ENCODE results near the gene PPM1H. TPM values are rescaled to one million over a fixed set of nuclear protein-coding genes. Genes with fewer than 3 reads are reported as not detected.

Gene PPM1H
- total and polyA plus RNA-seq, 2 of the 8 experiments (the other 6 are each of a cell fraction or from before 2014, with no cell fraction given) = 16.4 to 36.1 TPM

DNA sequence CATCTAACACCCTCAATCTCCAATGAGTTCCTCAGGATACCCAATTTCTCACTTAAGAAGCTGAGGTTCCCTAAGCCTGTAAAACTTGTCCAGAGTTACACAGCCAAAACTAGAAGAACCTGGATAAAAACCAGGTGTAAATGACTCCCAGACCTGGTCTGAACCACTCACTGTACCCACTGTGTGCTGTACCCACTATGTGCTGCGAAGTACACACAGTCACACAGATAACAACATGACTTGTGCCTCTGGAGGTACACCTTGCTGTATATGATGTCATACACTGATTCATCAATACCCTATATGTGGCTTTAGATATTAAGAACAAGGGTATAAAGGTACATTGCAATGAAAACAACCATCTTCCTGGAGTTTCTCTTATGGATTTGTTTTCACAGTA, 66.1 kb downstream of the PPM1H start (continued):
- no peak for TF ChIP-seq HDAC6 (IDR thresholded peaks at IDR 0.05; ENCODE audit: low read depth, low read length)
- TF ChIP-seq KDM5A (IDR thresholded peaks at IDR 0.05; ENCODE audit: low read length) = no peak
- no peak for TF ChIP-seq KDM1A (IDR thresholded peaks at IDR 0.05; ENCODE audit: borderline replicate concordance, low read length)
- no peak for TF ChIP-seq FOSL1 (IDR thresholded peaks at IDR 0.05; ENCODE audit: insufficient read depth, low read depth, low read length)
- TF ChIP-seq SP4 (IDR thresholded peaks at IDR 0.05; ENCODE audit: low read length) = no peak
- no peak for TF ChIP-seq POLR2A (IDR thresholded peaks at IDR 0.05; ENCODE audit: control extremely low read depth in 1 of 2, low read depth in 2 of 2, low read length in 2 of 2)
